Gastroesophageal sphincter (tissue), 4 donors: ENCODE results near the gene KANK4. TPM values are rescaled to one million over a fixed set of nuclear protein-coding genes. Genes with fewer than 3 reads are reported as not detected.
"Not testable (repeated sequence)": the region's sequence is repeated elsewhere in the genome, so short reads cannot be mapped to it uniquely, and the experiment has no call there.

ENCODE experiments used
- ATAC-seq: fragments of 150-250 bp; one replicate; pipeline ENCODE4 v1.9.1; 2016; ENCODE audit warnings: mild to moderate bottlenecking, moderate library complexity
- H3K27ac ChIP-seq, 4 donors: fragments of 200-600 bp; sonication (generic) in 3 of 4; 1 replicate in 3 of 4; 2 replicates in 1 of 4; pipeline ENCODE4 v1.5.1; 2016 to 2019
- H3K27me3 ChIP-seq: fragments of 200-600 bp; sonication (generic); one replicate; pipeline ENCODE4 v1.5.1; 2019
- H3K36me3 ChIP-seq, 2 donors: fragments of 200-600 bp; sonication (generic); one replicate each; pipeline ENCODE4 v1.5.1; 2019; ENCODE audit warnings: control low read depth in 1 of 2
- H3K4me1 ChIP-seq, 3 donors: fragments of 200-600 bp; sonication (generic); 1 replicate in 2 of 3; 2 replicates in 1 of 3; pipeline ENCODE4 v1.5.1; 2016 to 2019; ENCODE audit warnings: control low read depth in 2 of 3
- H3K4me3 ChIP-seq, 2 donors: fragments of 200-600 bp; sonication (generic); one replicate each; pipeline ENCODE4 v1.5.1; 2019; ENCODE audit warnings: mild to moderate bottlenecking in 1 of 2, moderate library complexity in 1 of 2
- H3K9me3 ChIP-seq, 3 donors: fragments of 200-600 bp; sonication (generic); one replicate each; pipeline ENCODE4 v1.5.1; 2017 to 2019; ENCODE audit warnings: control low read depth in 2 of 3
- EP300 ChIP-seq: sonication (generic); formaldehyde crosslinking; IDR thresholded peaks from one replicate; pipeline ENCODE4 v1.6.1; 2017; ENCODE audit warnings: antibody characterized with exemption, mild to moderate bottlenecking
- POLR2A ChIP-seq, 2 donors: fragments of 450-650 bp; IDR thresholded peaks; one replicate each; pipeline ENCODE4 v1.6.1; 2017; ENCODE audit warnings: antibody characterized with exemption in 2 of 2, mild to moderate bottlenecking in 2 of 2, moderate library complexity in 1 of 2
- POLR2AphosphoS5 ChIP-seq: sonication (generic); formaldehyde crosslinking; IDR thresholded peaks from one replicate; pipeline ENCODE4 v1.6.1; 2017; ENCODE audit warnings: antibody characterized with exemption
- WGBS, 2 donors: methylation state at CpG; one replicate each; pipeline ENCODE4 v1.1.5; 2018; ENCODE audit warnings: low coverage in 1 of 2; 5-methylcytosine and 5-hydroxymethylcytosine counted together
- total RNA-seq, 4 donors: library from RNA; depleted of rRNA; stranded (reverse); fragments of >200 nt; gene quantifications; one replicate each; pipeline ENCODE4 v1.1.0, GENCODE V29; 2016
- TF ChIP-seq, protein P1 (sequence below), 4 experiments: fragments of 200-600 bp in 2 of 4; fragments of 450-650 bp in 2 of 4; sonication (generic) in 1 of 4; IDR thresholded peaks; one replicate each; pipeline ENCODE4 v1.5.1; 2017 to 2019; ENCODE audit warnings: antibody characterized with exemption in 4 of 4, mild to moderate bottlenecking in 2 of 4, moderate library complexity in 2 of 4

KANK4 gene
- total RNA-seq, 4 donors from 2014 or later = 0.16 to 0.73 (median 0.29) TPM

DNA sequence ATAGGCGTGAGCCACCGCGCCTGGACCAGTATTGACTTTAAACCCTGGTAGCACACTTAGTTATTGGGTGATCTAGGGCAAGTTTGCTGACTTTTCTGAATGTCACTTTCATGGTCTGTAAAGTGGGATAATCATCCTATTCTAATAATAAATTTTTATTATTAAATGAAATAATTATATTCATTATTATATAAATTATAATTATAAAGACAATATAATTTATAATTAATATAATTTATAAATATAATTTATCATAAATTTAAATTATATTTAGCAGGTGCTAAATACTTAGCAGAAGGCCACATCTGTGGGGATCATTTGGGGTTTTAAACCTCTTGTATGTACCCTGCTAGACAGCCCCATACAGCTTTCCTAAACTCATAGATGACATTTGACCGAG is 59.7 kb downstream of the KANK4 start:
- H3K27me3 ChIP-seq = no peaks in the 10 kb centered on the region
- H3K4me3 ChIP-seq = no peak overlapping the region
- TF ChIP-seq POLR2AphosphoS5 = no peak
- TF ChIP-seq, protein P1, sequence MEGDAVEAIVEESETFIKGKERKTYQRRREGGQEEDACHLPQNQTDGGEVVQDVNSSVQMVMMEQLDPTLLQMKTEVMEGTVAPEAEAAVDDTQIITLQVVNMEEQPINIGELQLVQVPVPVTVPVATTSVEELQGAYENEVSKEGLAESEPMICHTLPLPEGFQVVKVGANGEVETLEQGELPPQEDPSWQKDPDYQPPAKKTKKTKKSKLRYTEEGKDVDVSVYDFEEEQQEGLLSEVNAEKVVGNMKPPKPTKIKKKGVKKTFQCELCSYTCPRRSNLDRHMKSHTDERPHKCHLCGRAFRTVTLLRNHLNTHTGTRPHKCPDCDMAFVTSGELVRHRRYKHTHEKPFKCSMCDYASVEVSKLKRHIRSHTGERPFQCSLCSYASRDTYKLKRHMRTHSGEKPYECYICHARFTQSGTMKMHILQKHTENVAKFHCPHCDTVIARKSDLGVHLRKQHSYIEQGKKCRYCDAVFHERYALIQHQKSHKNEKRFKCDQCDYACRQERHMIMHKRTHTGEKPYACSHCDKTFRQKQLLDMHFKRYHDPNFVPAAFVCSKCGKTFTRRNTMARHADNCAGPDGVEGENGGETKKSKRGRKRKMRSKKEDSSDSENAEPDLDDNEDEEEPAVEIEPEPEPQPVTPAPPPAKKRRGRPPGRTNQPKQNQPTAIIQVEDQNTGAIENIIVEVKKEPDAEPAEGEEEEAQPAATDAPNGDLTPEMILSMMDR (IDR thresholded peaks at IDR 0.05) = no peak
- TF ChIP-seq POLR2A (IDR thresholded peaks at IDR 0.05) = no peak
- no peak for TF ChIP-seq EP300
- 98 to 100% methylated on average over 1 to 4 of the region's 4 CpGs for WGBS, 2 donors
- no peak for ATAC-seq
- no peaks in the 10 kb centered on the region for H3K4me1 ChIP-seq
- no peaks in the 10 kb centered on the region for H3K9me3 ChIP-seq
- no peak overlapping the region for H3K27ac ChIP-seq
- H3K36me3 ChIP-seq = no peaks in the 10 kb centered on the region

DNA sequence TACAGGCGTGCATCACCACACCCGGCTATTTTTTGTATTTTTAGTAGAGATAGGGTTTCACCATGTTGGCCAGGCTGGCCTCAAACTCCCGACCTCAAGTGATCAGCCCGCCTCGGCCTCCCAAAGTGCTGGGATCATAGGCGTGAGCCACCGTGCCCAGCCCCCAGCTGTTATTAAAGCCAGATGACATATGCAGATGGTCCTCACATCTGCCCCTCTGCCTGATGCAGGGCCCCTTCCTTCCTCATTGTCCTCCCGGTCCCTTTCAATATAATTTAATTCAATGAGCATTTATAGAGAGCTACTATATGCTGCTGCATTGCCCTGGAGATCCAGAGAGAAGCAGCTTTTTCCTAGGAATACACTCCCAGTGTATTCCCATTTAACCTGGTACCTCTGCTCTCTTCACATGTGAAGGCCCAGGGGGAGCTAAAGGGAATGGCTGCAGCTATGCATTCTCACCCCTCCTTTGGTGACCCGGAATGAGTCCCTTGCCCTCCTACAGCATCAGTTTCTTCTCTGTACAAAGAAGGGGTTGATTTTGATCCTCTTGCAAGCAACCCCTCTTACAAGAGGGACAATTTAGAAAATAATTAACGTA is 69.0 kb downstream of the KANK4 start:
- TF ChIP-seq POLR2AphosphoS5 (no peak), POLR2A (IDR thresholded peaks at IDR 0.05) (no peak), EP300 (no peak)
- TF ChIP-seq, protein P1 (IDR thresholded peaks at IDR 0.05) = no peak
- 63 to 71% methylated on average over 3 to 9 of the region's 10 CpGs for WGBS, 2 donors
- no peaks in the 10 kb centered on the region for H3K36me3 ChIP-seq
- H3K27me3 ChIP-seq = no peaks in the 10 kb centered on the region
- no peak for ATAC-seq
- H3K4me3 ChIP-seq = no peak overlapping the region
- H3K9me3 ChIP-seq = no peaks in the 10 kb centered on the region
- H3K27ac ChIP-seq = no peak overlapping the region
- no peaks in the 10 kb centered on the region for H3K4me1 ChIP-seq

DNA sequence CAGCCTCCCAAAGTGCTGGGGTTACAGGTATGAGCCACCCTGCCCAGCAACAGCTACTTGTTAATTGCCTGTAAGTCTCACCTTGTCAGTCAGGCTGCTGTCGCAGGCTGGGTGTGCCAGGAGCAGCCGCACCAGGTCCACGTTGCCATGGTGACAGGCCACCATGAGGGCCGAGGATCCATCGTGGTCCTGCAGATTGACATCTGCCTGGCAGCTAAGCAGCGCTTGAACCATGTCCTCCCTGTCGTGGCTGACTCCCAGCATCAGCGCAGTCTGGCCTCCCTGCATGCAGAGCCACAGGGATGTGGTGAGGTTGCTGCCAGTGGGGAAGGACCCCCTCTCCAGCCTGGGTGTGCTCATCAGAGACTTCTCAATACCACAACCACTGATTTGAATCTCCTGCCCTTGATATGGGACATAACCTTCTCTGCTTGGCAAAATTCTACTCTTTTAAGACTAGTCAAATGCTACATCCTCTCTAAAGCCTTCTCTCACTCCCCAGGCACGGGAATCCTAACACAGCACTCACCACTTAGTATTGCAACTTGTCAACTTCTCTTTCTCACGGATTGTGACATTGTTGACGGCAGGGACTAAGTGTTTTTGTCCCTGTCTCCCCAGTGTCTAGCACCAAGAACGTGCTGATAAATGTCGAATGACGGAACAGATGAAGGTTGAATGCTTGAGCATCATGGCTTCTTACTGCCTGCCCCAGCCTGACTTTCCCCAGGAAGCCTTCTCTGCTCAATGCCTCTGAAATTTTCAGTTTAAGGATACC is 71.7 kb downstream of the KANK4 start:
- 73 to 90% methylated on average over 5 to 6 of the region's 14 CpGs for WGBS, 2 donors
- Histone ChIP-seq H3K27me3 (no peaks in the 10 kb centered on the region), H3K27ac (no peak overlapping the region), H3K4me3 (no peak overlapping the region), H3K4me1 (no peaks in the 10 kb centered on the region), H3K9me3 (no peaks in the 10 kb centered on the region), H3K36me3 (no peaks in the 10 kb centered on the region)
- TF ChIP-seq, protein P1 (IDR thresholded peaks at IDR 0.05) = no peak
- no peak for ATAC-seq

DNA sequence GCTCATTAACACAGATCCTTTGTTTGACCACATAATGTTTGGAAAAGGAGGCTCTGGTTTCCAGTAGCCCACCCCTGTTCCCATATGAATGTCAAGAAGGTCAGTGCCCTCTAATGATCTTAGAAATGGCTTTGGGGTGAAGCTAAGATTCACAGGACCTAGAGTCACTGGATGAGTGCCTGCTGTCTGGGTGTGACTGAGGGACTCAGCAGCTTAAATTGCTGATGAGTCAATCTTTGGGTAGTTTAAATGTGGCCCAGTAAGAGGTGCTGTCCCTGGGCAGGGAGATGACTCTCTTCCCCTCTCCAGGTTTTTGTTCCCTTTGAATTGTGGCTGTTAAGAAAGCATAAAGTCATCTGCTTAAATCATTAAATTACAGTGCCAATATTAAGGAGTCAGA is 74.0 kb downstream of the KANK4 start:
- no peak overlapping the region for H3K4me3 ChIP-seq
- H3K27ac ChIP-seq = no peak overlapping the region

DNA sequence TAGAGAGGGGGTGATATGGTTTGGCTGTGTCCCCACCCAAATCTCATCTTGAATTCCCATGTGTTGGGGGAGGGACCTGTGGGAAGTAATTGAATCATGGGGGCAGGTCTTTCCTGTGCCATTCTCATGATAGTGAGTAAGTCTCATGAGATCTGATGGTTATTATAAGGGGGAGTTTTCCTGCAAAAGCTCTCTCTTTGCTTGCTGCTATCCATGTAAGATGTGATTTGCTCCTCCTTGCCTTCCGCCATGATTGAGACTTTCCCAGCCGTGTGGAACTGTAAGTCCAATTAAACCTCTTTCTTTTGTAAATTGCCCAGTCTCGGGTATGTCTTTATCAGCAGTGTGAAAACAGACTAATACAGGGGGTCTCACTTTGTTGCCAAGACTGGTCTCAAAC is 74.9 kb downstream of the KANK4 start:
- not testable (repeated sequence) for H3K27ac ChIP-seq, ATAC-seq, H3K27me3 ChIP-seq, H3K9me3 ChIP-seq, H3K36me3 ChIP-seq, H3K4me3 ChIP-seq
- H3K4me1 ChIP-seq = peaks cover 0 to 13% (median 0%) of the 10 kb centered on the region in 3 donors
- WGBS, 2 donors = 92 to 100% methylated on average over 1 to 3 of the region's 3 CpGs

More for the DNA sequence above, 74.0 kb downstream of the KANK4 start:
- Histone ChIP-seq H3K36me3 (no peaks in the 10 kb centered on the region), H3K4me1 (peaks cover 0 to 13% (median 0%) of the 10 kb centered on the region in 3 donors), H3K27me3 (no peaks in the 10 kb centered on the region), H3K9me3 (no peaks in the 10 kb centered on the region)
- no peak for TF ChIP-seq POLR2A (IDR thresholded peaks at IDR 0.05)
- no peak for TF ChIP-seq EP300
- no peak for TF ChIP-seq POLR2AphosphoS5
- TF ChIP-seq, protein P1 (IDR thresholded peaks at IDR 0.05) = no peak
- no peak for ATAC-seq
